Suprapubic skin (tissue), 4 donors: Measurements from ENCODE around the gene CAMTA1. TPM values are rescaled to one million over a fixed set of nuclear protein-coding genes. Genes with fewer than 3 reads are reported as not detected.

ENCODE experiments used
- DNase-seq, 2 donors: peaks; one replicate each; pipeline ENCODE4 v3.0.0-alpha.2; 2019; ENCODE audit warnings: low spot score in 2 of 2
- H3K27ac ChIP-seq: fragments of 200-600 bp; sonication (generic); one replicate; pipeline ENCODE4 v1.5.1; 2019
- H3K27me3 ChIP-seq: fragments of 200-600 bp; sonication (generic); one replicate; pipeline ENCODE4 v1.5.1; 2019
- H3K36me3 ChIP-seq: fragments of 200-600 bp; sonication (generic); one replicate; pipeline ENCODE4 v1.5.1; 2019
- H3K4me1 ChIP-seq: fragments of 200-600 bp; sonication (generic); one replicate; pipeline ENCODE4 v1.5.1; 2019
- H3K4me3 ChIP-seq: fragments of 200-600 bp; sonication (generic); one replicate; pipeline ENCODE4 v1.5.1; 2019; ENCODE audit warnings: mild to moderate bottlenecking
- H3K9me3 ChIP-seq: fragments of 200-600 bp; sonication (generic); one replicate; pipeline ENCODE4 v1.5.1; 2019
- EP300 ChIP-seq: sonication (generic); formaldehyde crosslinking; IDR thresholded peaks from one replicate; pipeline ENCODE4 v1.6.1; 2017; ENCODE audit warnings: antibody characterized with exemption
- POLR2A ChIP-seq, 2 donors: fragments of 450-650 bp; IDR thresholded peaks; one replicate each; pipeline ENCODE4 v1.6.1; 2017; ENCODE audit warnings: antibody characterized with exemption in 2 of 2, mild to moderate bottlenecking in 2 of 2, moderate library complexity in 2 of 2
- POLR2AphosphoS5 ChIP-seq, 3 donors: sonication (generic); formaldehyde crosslinking; IDR thresholded peaks; one replicate each; pipeline ENCODE4 v1.6.1; 2017; ENCODE audit warnings: antibody characterized with exemption in 3 of 3
- WGBS: methylation state at CpG from one replicate; pipeline ENCODE4 v1.1.5; 2018; 5-methylcytosine and 5-hydroxymethylcytosine counted together
- total RNA-seq, 4 donors: library from RNA; depleted of rRNA; stranded (reverse); fragments of >200 nt; gene quantifications; one replicate each; pipeline ENCODE4 v1.1.0, GENCODE V29; 2016
- TF ChIP-seq, protein P1 (sequence below), 2 donors: fragments of 200-600 bp in 1 of 2; fragments of 450-650 bp in 1 of 2; sonication (generic) in 1 of 2; IDR thresholded peaks; one replicate each; pipeline ENCODE4 v1.5.1; 2016 to 2019; ENCODE audit warnings: antibody characterized with exemption in 2 of 2, mild to moderate bottlenecking in 1 of 2, moderate library complexity in 1 of 2

Gene CAMTA1
- total RNA-seq, 4 donors from 2014 or later, result 40.4 to 54.1 (median 46.6) TPM

DNA sequence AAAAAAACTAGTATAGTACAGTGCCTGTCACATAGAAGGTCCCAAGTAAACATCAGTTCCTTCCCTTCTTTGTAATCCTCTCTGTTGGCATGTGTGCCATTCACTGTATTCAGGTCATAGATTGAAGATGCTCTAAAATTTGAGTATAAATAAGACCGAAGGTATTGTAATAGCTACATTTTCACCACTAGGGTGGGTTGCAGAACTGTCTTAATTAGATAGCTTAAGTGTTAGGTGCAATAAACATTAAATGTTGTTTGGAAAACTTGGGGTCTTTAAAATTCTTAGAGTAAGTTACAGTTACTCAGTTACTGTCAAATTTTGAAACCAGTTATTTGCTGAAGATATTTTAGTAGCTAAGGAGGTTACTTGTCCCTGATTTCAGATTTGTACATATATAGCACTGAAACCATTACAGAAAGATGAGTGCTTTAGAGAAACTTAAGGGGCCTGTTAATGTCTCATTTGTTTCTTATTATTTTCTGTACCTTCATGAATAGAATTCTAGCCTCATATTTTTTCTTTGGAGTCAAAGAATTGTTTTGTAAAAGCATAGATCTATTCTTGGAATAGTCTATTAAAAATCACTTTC is 1023.1 kb downstream of the CAMTA1 start:
- 33% methylated on average over 1 of the region's 1 CpG for WGBS
- H3K9me3 ChIP-seq, result peaks cover 1% of the 10 kb centered on the region
- H3K4me3 ChIP-seq, result no peak overlapping the region
- H3K4me1 ChIP-seq, result no peaks in the 10 kb centered on the region
- peaks cover 88% of the 10 kb centered on the region for H3K36me3 ChIP-seq
- no peak overlapping the region for H3K27ac ChIP-seq
- no peaks in the 10 kb centered on the region for H3K27me3 ChIP-seq
- DNase-seq, result no peak
- TF ChIP-seq POLR2A (IDR thresholded peaks at IDR 0.05), result no peak
- TF ChIP-seq, protein P1, sequence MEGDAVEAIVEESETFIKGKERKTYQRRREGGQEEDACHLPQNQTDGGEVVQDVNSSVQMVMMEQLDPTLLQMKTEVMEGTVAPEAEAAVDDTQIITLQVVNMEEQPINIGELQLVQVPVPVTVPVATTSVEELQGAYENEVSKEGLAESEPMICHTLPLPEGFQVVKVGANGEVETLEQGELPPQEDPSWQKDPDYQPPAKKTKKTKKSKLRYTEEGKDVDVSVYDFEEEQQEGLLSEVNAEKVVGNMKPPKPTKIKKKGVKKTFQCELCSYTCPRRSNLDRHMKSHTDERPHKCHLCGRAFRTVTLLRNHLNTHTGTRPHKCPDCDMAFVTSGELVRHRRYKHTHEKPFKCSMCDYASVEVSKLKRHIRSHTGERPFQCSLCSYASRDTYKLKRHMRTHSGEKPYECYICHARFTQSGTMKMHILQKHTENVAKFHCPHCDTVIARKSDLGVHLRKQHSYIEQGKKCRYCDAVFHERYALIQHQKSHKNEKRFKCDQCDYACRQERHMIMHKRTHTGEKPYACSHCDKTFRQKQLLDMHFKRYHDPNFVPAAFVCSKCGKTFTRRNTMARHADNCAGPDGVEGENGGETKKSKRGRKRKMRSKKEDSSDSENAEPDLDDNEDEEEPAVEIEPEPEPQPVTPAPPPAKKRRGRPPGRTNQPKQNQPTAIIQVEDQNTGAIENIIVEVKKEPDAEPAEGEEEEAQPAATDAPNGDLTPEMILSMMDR (IDR thresholded peaks at IDR 0.05), result peak in 1 of 2 donors; percentile 22

DNA sequence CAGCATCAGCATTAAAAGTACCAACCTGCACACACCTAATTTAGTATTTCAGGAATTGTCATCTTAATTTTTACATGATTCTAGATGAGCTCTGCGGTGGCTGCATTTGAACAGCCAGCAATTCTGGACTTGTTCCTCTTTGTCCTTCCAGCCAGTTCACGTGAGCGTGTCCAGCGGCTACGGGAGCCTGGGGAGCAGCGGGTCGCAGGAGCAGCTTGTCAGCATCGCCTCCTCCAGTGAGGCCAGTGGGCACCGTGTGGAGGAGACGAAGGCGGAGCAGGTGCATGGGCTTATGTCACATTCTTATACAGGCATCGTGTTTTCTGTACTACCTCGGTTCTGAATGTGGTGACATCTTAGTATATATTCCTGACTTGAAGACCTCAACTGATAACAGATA is 1024.5 kb downstream of the CAMTA1 start:
- Histone ChIP-seq H3K27me3 (no peaks in the 10 kb centered on the region), H3K27ac (no peak overlapping the region), H3K4me1 (no peaks in the 10 kb centered on the region), H3K9me3 (peaks cover 9% of the 10 kb centered on the region), H3K36me3 (peaks cover 86% of the 10 kb centered on the region), H3K4me3 (no peak overlapping the region)
- no peak for DNase-seq
- TF ChIP-seq EP300 (no peak), POLR2A (IDR thresholded peaks at IDR 0.05) (no peak), POLR2AphosphoS5 (IDR thresholded peaks at IDR 0.05) (no peak)
- TF ChIP-seq, protein P1 (IDR thresholded peaks at IDR 0.05), result no peak
- 89% methylated on average over 13 of the region's 13 CpGs for WGBS

DNA sequence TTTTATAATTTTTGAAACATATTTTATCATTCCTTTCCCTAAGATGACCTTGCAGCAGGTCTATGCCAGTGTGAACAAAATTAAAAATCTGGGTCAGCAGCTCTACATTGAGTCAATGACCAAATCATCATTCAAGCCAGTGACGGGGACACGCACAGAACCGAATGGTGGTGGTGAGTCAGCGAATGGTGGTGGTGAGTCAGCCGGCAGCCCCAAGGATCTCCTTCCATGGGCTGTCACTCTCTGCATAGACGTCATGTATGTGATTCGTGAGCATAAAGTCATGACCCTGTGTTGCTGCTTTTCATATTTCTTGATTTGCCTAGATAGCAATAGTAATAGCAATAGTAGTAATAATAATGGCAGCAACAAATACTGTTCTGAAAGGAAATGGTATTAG is 1025.1 kb downstream of the CAMTA1 start:
- Histone ChIP-seq H3K27ac (no peak overlapping the region), H3K4me1 (no peaks in the 10 kb centered on the region), H3K9me3 (peaks cover 9% of the 10 kb centered on the region), H3K4me3 (no peak overlapping the region), H3K27me3 (no peaks in the 10 kb centered on the region), H3K36me3 (peaks cover 83% of the 10 kb centered on the region)
- DNase-seq, result no peak
- TF ChIP-seq EP300 (no peak), POLR2A (IDR thresholded peaks at IDR 0.05) (no peak), POLR2AphosphoS5 (IDR thresholded peaks at IDR 0.05) (no peak)
- TF ChIP-seq, protein P1 (IDR thresholded peaks at IDR 0.05), result no peak
- WGBS, result 89% methylated on average over 7 of the region's 7 CpGs

DNA sequence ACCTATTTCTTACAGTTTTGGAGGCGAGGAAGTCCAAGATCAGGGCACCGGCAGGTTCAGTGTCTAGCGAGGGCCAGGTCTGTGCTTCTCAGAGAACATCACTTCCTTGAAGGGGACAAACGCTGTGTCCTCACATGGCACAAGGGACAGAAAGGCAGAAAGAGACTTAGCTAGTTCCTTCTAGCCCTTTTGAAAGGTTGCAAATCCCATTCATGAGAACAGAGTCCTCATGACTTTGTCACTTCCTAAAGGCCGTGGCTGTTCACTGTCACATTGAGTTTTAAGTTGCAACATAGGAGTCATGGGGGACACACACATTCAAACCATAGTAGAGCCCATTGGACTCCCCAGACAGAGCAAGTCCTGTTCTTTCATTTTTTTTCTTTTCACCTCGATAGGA is 1026.2 kb downstream of the CAMTA1 start:
- no peak for DNase-seq
- peaks cover 75% of the 10 kb centered on the region for H3K36me3 ChIP-seq
- 93% methylated on average over 6 of the region's 6 CpGs for WGBS

DNA sequence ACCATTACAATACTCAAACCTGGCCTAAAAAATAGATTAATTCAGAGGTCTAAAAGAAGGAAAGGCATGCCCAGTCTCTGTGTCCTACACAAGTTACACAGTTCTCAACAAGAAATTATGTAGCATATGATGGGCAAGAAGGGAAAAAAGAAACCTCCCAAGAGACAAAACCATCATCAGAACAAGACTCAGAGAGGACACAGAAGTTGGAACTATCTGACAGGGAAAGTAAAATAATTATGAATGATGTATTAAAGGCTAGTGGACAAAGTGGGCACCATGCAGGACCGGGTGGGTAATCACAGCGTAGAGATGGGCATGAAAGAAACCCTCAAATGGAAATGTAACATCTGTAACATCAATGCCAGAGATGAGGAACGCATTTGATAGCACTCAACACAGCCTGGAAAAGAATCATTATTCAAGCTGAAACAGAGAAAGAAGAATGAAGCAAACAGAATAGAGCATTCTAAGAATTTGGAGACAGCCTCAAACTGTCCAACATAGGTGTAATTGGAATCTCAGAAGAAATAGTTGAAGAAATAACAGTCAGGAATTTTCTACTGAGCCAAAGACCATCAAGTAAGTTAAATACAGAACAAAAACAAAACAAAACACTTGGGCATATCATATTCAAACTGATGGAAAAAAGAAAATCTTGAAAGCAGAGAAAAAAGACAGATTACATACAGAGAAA is 1028.6 kb downstream of the CAMTA1 start:
- no peak for DNase-seq
- Histone ChIP-seq H3K27ac (no peak overlapping the region), H3K36me3 (peaks cover 73% of the 10 kb centered on the region), H3K4me1 (no peaks in the 10 kb centered on the region), H3K4me3 (no peak overlapping the region), H3K9me3 (peaks cover 9% of the 10 kb centered on the region), H3K27me3 (no peaks in the 10 kb centered on the region)
- WGBS, result 97% methylated on average over 3 of the region's 3 CpGs
- TF ChIP-seq EP300 (no peak), POLR2A (IDR thresholded peaks at IDR 0.05) (no peak)

More for the DNA sequence above, 1026.2 kb downstream of the CAMTA1 start:
- no peaks in the 10 kb centered on the region for H3K4me1 ChIP-seq
- no peak for TF ChIP-seq POLR2AphosphoS5 (IDR thresholded peaks at IDR 0.05)
- TF ChIP-seq EP300, result no peak
- TF ChIP-seq, protein P1 (IDR thresholded peaks at IDR 0.05), result no peak
- no peak for TF ChIP-seq POLR2A (IDR thresholded peaks at IDR 0.05)
- peaks cover 9% of the 10 kb centered on the region for H3K9me3 ChIP-seq
- H3K27me3 ChIP-seq, result no peaks in the 10 kb centered on the region
- H3K27ac ChIP-seq, result no peak overlapping the region
- H3K4me3 ChIP-seq, result no peak overlapping the region

Other genes with a start within 250 kb of the CAMTA1 start
- gene NOL9, start 230.9 kb upstream of the CAMTA1 start, total RNA-seq, result 10 to 100 TPM; 19.4 to 33.6 (median 27.5) TPM
- under 1 TPM in 2 of 4 donors, not detected in 2; 0.40 to 0.45 TPM for gene TAS1R1, start 230.1 kb upstream of the CAMTA1 start, total RNA-seq
- 10 to 100 TPM; 17.8 to 26.7 (median 21.6) TPM for gene ZBTB48, start 205.5 kb upstream of the CAMTA1 start, total RNA-seq
- gene KLHL21, start 182.6 kb upstream of the CAMTA1 start, total RNA-seq, result 100 to 1,000 TPM; 105 to 125 (median 118) TPM
- gene PHF13, start 171.7 kb upstream of the CAMTA1 start, total RNA-seq, result 10 to 100 TPM; 12.6 to 21.7 (median 17.0) TPM
- 10 to 100 TPM; 13.2 to 31.8 (median 24.8) TPM for gene THAP3, start 160.6 kb upstream of the CAMTA1 start, total RNA-seq
- 10 to 100 TPM; 22.9 to 53.0 (median 31.4) TPM for gene DNAJC11, start 83.6 kb upstream of the CAMTA1 start, total RNA-seq